ENCODE results near the gene TMEM263. TPM values are rescaled to one million over a fixed set of nuclear protein-coding genes. Genes with fewer than 3 reads are reported as not detected.

TMEM263 gene
- total and polyA plus RNA-seq, 8 donors: 42.7 to 94.8 (median 80.2) TPM

- TF ChIP-seq CTCF (IDR thresholded peaks at IDR 0.05): no peak
- DNase-seq: no peak
- Histone ChIP-seq H3K9me3 (peaks cover 0 to 3% of the 10 kb centered on the region in 2 donors), H3K27me3 (peaks cover 0 to 12% of the 10 kb centered on the region in 2 donors), H3K4me1 (no peaks in the 10 kb centered on the region), H3K27ac (no peak overlapping the region), H3K4me3 (no peak overlapping the region), H3K36me3 (no peaks in the 10 kb centered on the region)
- intact Hi-C loops (cut with DNase I): no loop called here
- ATAC-seq: no peak
Observed at GRCh38 chr12:106945261-106945851, 10.4 kb upstream of the TMEM263 start.

- H3K27me3 ChIP-seq: peaks cover 0 to 3% of the 10 kb centered on the region in 2 donors
- ATAC-seq: no peak
- H3K27ac ChIP-seq: no peak overlapping the region
- TF ChIP-seq CTCF (IDR thresholded peaks at IDR 0.05): no peak
- no peak for DNase-seq
- H3K4me3 ChIP-seq: no peak overlapping the region
- intact Hi-C loops (cut with DNase I): no loop called here
- peaks cover 0 to 3% of the 10 kb centered on the region in 2 donors for H3K9me3 ChIP-seq
- H3K36me3 ChIP-seq: no peaks in the 10 kb centered on the region
- no peaks in the 10 kb centered on the region for H3K4me1 ChIP-seq
Observed at GRCh38 chr12:106947461-106947860, 8.2 kb upstream of the TMEM263 start.

- Histone ChIP-seq H3K4me3 (no peak overlapping the region), H3K27me3 (peaks cover 0 to 14% of the 10 kb centered on the region in 2 donors), H3K4me1 (no peaks in the 10 kb centered on the region), H3K36me3 (no peaks in the 10 kb centered on the region), H3K27ac (no peak overlapping the region), H3K9me3 (peaks cover 0 to 3% of the 10 kb centered on the region in 2 donors)
- TF ChIP-seq CTCF (IDR thresholded peaks at IDR 0.05): no peak
- DNase-seq (no peak), ATAC-seq (no peak)
- intact Hi-C loops (cut with DNase I): no loop called here
Observed at GRCh38 chr12:106950591-106950990, 5.1 kb upstream of the TMEM263 start.

GRCh38 chr12:106953352-106954250 is 2.1 kb upstream of the TMEM263 start:
- Histone ChIP-seq H3K4me1 (peaks cover 10 to 11% of the 10 kb centered on the region in 2 donors), H3K27ac (no peak overlapping the region), H3K9me3 (no peaks in the 10 kb centered on the region), H3K27me3 (peaks cover 0 to 11% of the 10 kb centered on the region in 2 donors), H3K36me3 (no peaks in the 10 kb centered on the region), H3K4me3 (no peak overlapping the region)
- no peak for ATAC-seq
- DNase-seq: no peak
- intact Hi-C loops (cut with DNase I): no loop called here
- no peak for TF ChIP-seq CTCF (IDR thresholded peaks at IDR 0.05)

Measured in left lung (tissue), 10 donors.